A673 (cell line): ENCODE measurements around the gene SHLD1. TPM values are rescaled to one million over a fixed set of nuclear protein-coding genes. Genes with fewer than 3 reads are reported as not detected.

ENCODE experiments used
- BruUV-seq: library from RNA; stranded (reverse); fragments of 400-500 nt; replicated peaks from 2 replicates; lab custom pipeline; 2021; lab: Mats Ljungman, UMichigan
- CTCF ChIA-PET: fragments of 300-600 bp; sonication (Branson Sonifier 250); formaldehyde crosslinking; loops from one replicate; lab custom pipeline; 2022; ENCODE audit warnings: antibody characterized with exemption; lab: Charles Lee
- POLR2A ChIA-PET: fragments of 300-600 bp; sonication (Branson Sonifier 250); formaldehyde crosslinking; loops from one replicate; lab custom pipeline; 2022; ENCODE audit warnings: antibody characterized with exemption; ENCODE audit not compliant: low non-redundant PET; lab: Charles Lee
- DNase-seq: peaks from one replicate; pipeline ENCODE4 v3.0.0-alpha.2; 2015; ENCODE audit warnings: low spot score
- H3K27ac ChIP-seq: fragments of 200-600 bp; sonication (generic); 2 replicates; pipeline ENCODE4 v1.5.1; 2016; ENCODE audit warnings: mixed run types, low read depth, mild to moderate bottlenecking, mixed read lengths, antibody characterized with exemption, low read length; ENCODE audit not compliant: poor library complexity, severe bottlenecking
- H3K27me3 ChIP-seq: fragments of 200-600 bp; sonication (generic); replicated peaks from 2 replicates; pipeline ENCODE4 v1.6.1; 2017; ENCODE audit warnings: mixed run types, low read depth, mild to moderate bottlenecking, mixed read lengths, antibody characterized with exemption, low read length; ENCODE audit not compliant: insufficient read depth, poor library complexity
- H3K36me3 ChIP-seq: fragments of 200-600 bp; sonication (generic); 2 replicates; pipeline ENCODE4 v1.6.1; 2016; ENCODE audit warnings: mixed run types, mild to moderate bottlenecking, mixed read lengths, antibody characterized with exemption, low read length; ENCODE audit not compliant: insufficient read depth, poor library complexity, severe bottlenecking
- H3K4me1 ChIP-seq: fragments of 200-600 bp; sonication (generic); 2 replicates; pipeline ENCODE4 v1.6.1; 2017; ENCODE audit warnings: mixed run types, mild to moderate bottlenecking, mixed read lengths, antibody characterized with exemption, low read length; ENCODE audit not compliant: insufficient read depth, poor library complexity, severe bottlenecking
- H3K4me3 ChIP-seq: fragments of 200-600 bp; sonication (generic); 2 replicates; pipeline ENCODE4 v1.5.1; 2016; ENCODE audit warnings: low read depth, mixed run types, mild to moderate bottlenecking, mixed read lengths, low read length; ENCODE audit not compliant: poor library complexity, severe bottlenecking
- H3K9me3 ChIP-seq: fragments of 200-600 bp; sonication (generic); 2 replicates; pipeline ENCODE4 v1.6.1; 2016; ENCODE audit warnings: mixed run types, low read depth, mild to moderate bottlenecking, mixed read lengths, antibody characterized with exemption, low read length; ENCODE audit not compliant: poor library complexity, severe bottlenecking
- EZH2 ChIP-seq: fragments of 200-600 bp; sonication (generic); IDR thresholded peaks from 2 replicates; pipeline ENCODE4 v1.6.1; 2017; ENCODE audit warnings: borderline replicate concordance, low read depth, mild to moderate bottlenecking, mixed read lengths, antibody characterized with exemption, low read length; ENCODE audit not compliant: poor library complexity, severe bottlenecking
- intact Hi-C: fragments of 100-400 bp; cut with micrococcal nuclease; formaldehyde crosslinking; loops from one replicate; pipeline ENCODE4 v1.10.0; 2022; ENCODE audit not compliant: unreplicated experiment
- total RNA-seq: library from RNA; stranded (reverse); gene quantifications from 2 replicates; pipeline ENCODE4 v1.2.3, GENCODE V29; 2021
- TF ChIP-seq, protein P1 (sequence below): fragments of 300-800, 200-600 bp; sonication (generic); conservative IDR thresholded peaks from 2 replicates; pipeline ENCODE4 v1.5.1; 2017; ENCODE audit warnings: low read depth, mild to moderate bottlenecking, antibody characterized with exemption, low read length, moderate library complexity, mixed read lengths

SHLD1 gene
- total RNA-seq, 1 experiment from 2014 or later, result 5.8 TPM

DNA sequence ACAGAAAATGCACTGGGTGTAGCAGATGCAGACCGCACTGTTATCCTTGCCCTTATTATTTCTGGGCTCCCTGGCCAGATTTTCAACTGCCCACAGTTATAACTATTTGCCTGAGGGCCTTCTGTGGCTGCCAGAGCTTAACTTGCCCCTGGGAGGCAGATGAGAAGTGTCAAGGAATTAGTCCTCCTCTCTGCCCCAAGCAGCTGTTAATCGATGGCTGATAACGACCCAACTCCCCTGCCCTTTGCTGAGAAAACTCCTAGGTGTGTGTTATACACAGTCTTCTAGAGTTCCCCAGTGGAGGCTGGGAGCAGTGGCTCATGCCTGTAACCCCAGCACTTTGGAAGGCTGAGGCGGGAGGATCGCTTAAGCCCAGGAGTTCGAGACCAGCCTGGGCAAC lies 44.4 kb upstream of the SHLD1 start:
- TF ChIP-seq EZH2, result no peak
- TF ChIP-seq, protein P1, sequence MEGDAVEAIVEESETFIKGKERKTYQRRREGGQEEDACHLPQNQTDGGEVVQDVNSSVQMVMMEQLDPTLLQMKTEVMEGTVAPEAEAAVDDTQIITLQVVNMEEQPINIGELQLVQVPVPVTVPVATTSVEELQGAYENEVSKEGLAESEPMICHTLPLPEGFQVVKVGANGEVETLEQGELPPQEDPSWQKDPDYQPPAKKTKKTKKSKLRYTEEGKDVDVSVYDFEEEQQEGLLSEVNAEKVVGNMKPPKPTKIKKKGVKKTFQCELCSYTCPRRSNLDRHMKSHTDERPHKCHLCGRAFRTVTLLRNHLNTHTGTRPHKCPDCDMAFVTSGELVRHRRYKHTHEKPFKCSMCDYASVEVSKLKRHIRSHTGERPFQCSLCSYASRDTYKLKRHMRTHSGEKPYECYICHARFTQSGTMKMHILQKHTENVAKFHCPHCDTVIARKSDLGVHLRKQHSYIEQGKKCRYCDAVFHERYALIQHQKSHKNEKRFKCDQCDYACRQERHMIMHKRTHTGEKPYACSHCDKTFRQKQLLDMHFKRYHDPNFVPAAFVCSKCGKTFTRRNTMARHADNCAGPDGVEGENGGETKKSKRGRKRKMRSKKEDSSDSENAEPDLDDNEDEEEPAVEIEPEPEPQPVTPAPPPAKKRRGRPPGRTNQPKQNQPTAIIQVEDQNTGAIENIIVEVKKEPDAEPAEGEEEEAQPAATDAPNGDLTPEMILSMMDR, result no peak
- BruUV-seq, result no TSS peak
- DNase-seq, result no peak
- CTCF ChIA-PET, result interaction anchor here (0.7 kb wide), 1 partner anchor 19 kb away, joined by 3 read pairs; no protein-coding TSS in a partner anchor
- intact Hi-C loops, result no loop called here
- Histone ChIP-seq H3K9me3 (no peaks in the 10 kb centered on the region), H3K36me3 (no peaks in the 10 kb centered on the region), H3K27ac (no peak overlapping the region), H3K4me1 (no peaks in the 10 kb centered on the region), H3K4me3 (no peak overlapping the region), H3K27me3 (no peaks in the 10 kb centered on the region)
- POLR2A ChIA-PET, result no interaction called here

DNA sequence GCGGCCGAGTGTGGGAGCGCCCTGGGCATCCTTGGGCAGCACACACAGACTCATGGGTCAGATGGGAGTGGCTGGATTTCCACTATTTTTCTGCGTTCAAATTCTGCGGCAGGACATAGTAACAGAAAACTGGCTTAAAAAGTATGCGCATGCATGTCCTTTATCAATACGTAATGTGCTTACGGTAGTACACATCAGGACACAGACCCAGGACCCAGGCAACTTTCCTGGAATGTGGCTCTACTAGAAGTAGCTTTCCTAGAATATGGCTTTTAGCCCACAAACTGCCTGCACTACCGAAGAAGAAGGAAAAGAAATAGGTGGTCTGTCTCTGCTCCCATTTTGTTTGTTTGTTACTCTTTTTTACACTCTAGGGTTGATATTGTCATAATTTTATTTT lies 43.4 kb upstream of the SHLD1 start:
- Histone ChIP-seq H3K9me3 (no peaks in the 10 kb centered on the region), H3K27me3 (no peaks in the 10 kb centered on the region)

DNA sequence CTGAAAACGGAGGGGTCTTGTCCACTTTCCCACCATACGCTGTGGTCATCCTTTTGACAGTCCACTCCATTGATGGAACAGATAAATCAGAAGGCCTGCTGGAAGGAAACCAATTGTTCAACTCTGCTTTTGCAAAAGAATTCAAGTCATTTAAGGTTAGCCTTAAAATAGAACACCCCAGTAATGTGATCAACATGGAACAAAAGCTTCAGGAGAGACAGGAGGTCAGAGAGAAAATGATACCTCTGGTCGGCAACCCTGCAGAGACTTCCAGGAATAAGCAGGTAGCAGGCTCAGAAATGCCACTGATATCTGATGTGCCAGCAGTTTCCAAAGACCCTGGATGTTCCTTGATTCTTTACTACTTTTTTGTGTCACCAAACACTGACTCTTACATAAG lies 39.6 kb upstream of the SHLD1 start:
- Histone ChIP-seq H3K27me3 (no peaks in the 10 kb centered on the region), H3K27ac (no peak overlapping the region), H3K4me3 (no peak overlapping the region), H3K9me3 (no peaks in the 10 kb centered on the region), H3K4me1 (no peaks in the 10 kb centered on the region), H3K36me3 (no peaks in the 10 kb centered on the region)
- TF ChIP-seq EZH2, result no peak
- TF ChIP-seq, protein P1, result no peak
- POLR2A ChIA-PET, result no interaction called here
- BruUV-seq, result no TSS peak
- CTCF ChIA-PET, result no interaction called here
- intact Hi-C loops, result no loop called here
- DNase-seq, result no peak

More for the DNA sequence above, 43.4 kb upstream of the SHLD1 start:
- no TSS peak for BruUV-seq
- ChIA-PET POLR2A (no interaction called here), CTCF (no interaction called here)
- no peak for DNase-seq
- intact Hi-C loops, result no loop called here
- no peak overlapping the region for H3K27ac ChIP-seq
- TF ChIP-seq, protein P1, result no peak
- TF ChIP-seq EZH2, result no peak
- H3K4me1 ChIP-seq, result no peaks in the 10 kb centered on the region
- no peaks in the 10 kb centered on the region for H3K36me3 ChIP-seq
- H3K4me3 ChIP-seq, result no peak overlapping the region
